GM19438 (cell line): ENCODE measurements around the gene CTSF.
"Not testable (repeated sequence)": the region's sequence is repeated elsewhere in the genome, so short reads cannot be mapped to it uniquely, and the experiment has no call there.

ENCODE experiments used
- ATAC-seq: cut with Tn5 transposase; IDR thresholded peaks from one replicate; pipeline ENCODE4 v1.9.1; 2021; ENCODE audit warnings: low read depth; ENCODE audit not compliant: unreplicated experiment

The CTSF gene

DNA sequence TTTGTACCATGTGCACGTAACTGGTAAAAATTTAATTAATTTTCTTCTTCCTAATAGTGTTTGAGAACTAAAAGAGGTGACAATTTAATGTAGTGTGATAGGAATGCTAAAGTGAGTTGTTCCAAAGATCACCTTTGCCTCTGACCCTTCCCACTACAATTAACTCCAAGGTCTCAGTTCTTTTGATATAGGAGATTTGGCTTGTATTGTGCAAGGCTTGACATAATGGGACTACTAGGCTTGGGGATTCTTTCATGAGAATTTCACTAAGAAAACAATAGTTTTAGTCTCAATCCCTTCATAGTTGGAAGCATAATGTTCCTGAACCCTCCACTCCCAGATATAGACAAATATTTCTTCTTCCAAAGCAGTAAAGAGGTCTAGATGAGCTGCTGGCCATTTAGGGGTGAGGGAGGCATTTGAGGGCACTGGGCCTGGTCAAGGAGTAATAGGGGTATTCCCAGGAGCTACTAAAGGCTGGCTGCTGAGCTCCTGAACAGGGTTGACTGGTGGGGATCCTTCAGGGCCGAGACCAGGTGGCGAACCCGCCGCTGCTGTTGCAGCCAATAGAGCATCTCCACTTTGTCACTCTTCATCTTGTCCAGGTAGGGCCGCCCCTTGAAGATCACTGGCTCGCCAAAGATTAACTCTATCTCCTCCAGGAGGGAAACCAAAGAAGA, 21.7 kb upstream of the CTSF start:
- ATAC-seq, result no peak

- not testable (repeated sequence) for ATAC-seq
Measured at GRCh38 chr11:66589315-66589714, 20.9 kb upstream of the CTSF start.

DNA sequence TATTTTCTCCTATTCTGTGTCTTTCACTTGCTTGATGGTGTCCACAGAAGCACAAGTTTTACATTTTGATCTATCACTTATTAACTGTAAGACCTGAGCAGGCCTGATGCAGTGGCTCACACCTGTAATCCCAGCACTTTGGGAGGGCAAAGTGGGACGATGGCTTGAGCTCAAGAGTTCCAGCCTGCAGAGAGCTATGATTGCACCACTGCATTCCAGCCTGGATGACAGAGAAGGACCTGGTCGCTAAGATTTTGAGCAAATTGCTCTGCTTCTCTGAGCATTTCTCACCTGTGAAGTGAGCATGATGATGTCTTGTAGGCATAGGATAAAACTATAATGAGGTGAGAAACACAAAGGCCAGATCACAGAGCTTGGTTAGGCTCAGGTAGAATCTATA, 17.7 kb upstream of the CTSF start:
- no peak for ATAC-seq

DNA sequence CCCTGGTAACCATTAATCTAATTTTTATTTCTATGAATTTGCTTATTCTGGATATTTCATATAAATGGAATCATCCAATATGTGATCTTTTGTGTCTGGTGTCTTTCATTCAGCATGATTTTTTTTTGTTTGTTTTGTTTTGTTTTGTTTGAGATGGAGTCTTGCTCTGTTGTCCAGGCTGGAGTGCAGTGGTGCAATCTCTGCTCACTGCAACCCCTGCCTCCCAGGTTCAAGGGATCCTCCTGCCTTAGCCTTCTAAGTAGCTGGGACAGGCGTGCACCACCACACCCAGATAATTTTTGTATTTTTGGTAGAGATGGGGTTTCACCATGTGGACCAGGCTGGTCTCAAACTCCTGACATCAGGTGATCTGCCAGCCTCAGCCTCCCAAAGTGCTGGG, 17.0 kb upstream of the CTSF start:
- not testable (repeated sequence) for ATAC-seq

DNA sequence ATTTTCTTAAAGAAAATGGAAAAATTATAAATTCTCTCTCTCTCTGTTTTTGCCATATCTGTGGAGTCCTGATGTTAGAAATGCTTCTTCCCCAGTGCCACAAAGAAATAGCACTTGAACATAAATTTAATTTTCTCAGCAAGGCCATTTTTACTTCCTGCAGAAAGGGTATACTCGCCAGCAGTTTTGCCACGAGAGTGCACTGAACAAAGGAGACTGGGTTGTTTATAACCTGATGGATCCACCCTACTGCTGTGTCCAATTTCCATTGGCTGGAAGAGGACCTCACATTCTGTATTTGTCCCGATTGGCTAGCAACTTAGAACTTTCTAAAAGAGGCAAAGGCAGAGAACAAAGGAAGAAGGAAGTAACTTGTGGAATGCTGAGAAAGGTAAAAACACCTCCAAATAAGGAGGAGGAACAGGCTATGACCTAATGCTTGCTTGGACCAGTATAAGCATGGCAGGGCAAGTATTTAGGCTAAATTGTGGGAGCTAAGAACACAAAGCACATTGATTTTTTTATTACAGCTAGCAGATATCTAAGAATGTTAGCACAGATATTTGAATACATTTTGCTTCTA, 14.2 kb upstream of the CTSF start:
- not testable (repeated sequence) for ATAC-seq

DNA sequence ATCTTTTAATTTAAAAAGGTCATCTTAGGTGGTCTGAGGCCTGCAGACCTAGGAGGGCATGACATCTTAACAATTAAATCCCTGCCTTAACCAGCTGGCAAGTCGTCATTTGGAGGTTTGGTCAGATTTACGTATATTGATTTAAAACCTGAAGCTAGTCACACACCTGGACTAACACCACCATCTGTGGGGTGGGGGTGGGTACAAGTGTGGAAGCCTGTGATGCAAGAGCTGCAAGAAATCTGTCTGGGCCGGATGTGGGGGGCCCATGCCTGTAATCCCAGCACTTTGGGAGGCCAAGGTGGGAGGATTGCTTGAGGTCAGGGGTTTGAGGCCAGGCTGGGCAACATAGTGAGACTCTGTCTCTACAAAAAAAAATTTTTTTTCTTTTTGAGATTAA, 12.9 kb upstream of the CTSF start:
- no peak for ATAC-seq

- no peak for ATAC-seq
Measured at GRCh38 chr11:66580803-66581202, 12.4 kb upstream of the CTSF start.

- no peak for ATAC-seq
Measured at GRCh38 chr11:66579017-66579606, 10.7 kb upstream of the CTSF start.

- ATAC-seq, result no peak
Measured at GRCh38 chr11:66570850-66571180, 2.4 kb upstream of the CTSF start.

- ATAC-seq, result no peak
Measured at GRCh38 chr11:66570079-66570849, 1.9 kb upstream of the CTSF start.

DNA sequence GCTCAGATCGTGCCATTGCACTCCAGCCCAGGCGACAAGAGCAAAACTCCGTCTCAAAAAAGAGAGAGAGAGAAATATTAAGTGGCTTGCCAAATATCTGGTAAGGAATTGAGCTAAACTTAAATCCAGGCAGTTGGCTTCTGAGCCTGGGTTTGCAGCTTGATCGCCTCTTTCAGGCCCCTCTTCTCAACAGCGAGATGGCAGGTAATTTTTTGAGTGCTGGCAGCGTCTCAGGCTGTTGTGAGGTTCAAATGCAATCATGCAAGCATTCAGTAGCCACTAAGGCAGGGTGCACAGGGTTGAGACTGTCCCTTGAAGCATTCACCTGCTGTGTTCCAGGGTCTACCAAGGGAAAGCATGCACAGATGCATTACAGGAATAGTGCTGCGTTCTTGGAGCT, 670 bp upstream of the CTSF start:
- no peak for ATAC-seq

DNA sequence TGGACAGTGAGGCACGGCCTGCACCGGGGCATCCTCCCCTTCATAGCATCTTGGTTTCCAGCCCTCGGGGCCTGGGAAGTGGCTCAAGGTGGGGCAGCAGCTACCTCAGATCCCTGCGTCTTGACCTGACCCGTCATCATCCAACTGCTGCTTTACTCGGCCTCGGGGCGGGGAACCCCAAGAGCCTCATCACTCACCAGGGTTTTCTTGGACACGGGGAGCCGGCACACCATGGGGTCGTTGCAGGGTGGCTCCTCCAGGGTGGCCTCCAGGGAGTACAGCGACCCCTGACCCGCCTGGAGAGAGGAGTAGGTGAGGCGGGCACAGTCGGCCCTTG, 651 bp downstream of the CTSF start:
- no peak for ATAC-seq

GRCh38 chr11:66566221-66566620, 2.2 kb downstream of the CTSF start:
- ATAC-seq, result no peak

- ATAC-seq, result no peak
Measured at GRCh38 chr11:66564984-66565383, 3.4 kb downstream of the CTSF start.

GRCh38 chr11:66564538-66564937, 3.9 kb downstream of the CTSF start:
- ATAC-seq, result no peak

DNA sequence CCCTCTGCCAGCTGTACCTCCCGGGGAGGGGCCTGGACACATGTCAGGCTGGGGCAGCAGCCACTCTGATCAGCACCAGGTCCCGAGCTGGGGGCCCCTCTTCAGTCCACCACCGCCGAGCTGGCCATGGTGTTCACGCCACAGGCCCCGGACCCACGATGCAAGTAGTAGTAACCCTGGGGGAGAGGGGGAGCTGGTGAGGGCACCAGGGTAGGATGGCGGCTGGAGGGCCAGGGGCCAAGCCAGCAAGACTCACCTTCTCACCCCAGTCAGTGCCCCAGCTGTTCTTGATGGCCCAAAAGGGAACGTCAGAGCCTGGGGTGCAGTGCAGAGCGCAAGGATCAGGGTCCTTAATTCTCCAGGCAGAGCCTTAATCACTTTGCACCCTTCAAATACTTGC, 4.6 kb downstream of the CTSF start:
- no peak for ATAC-seq

GRCh38 chr11:66562907-66563583, 5.4 kb downstream of the CTSF start:
- no peak for ATAC-seq

DNA sequence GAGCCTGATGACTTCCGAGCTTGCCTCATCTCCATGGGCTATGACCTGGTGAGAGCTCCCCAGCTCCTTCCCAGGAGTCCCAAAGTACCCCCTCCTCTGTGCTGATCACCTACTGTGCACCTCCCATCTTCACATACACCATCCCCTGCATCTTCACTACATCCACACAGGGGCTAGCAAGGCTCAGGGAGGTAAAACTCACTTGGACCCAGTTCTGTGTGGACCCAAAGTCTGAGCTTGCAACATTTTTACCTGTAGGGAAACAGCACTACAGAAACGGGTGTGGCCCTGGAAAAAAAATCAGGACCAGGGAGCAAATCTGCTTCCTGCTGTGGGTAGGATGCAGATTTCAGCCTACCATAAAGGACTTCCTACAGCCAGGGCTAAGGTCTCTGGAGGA, 6.1 kb downstream of the CTSF start:
- ATAC-seq, result no peak

DNA sequence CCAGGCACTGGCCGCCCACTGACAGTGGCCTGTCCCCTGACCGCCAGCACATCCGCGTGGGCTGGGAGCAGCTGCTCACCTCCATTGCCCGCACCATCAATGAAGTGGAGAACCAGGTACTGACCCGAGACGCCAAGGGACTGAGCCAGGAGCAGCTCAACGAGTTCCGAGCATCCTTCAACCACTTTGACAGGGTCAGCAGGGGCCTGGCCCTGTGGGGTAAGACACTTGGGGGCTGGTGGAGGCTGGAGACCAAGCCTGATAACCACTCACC, 6.5 kb downstream of the CTSF start:
- ATAC-seq, result no peak

DNA sequence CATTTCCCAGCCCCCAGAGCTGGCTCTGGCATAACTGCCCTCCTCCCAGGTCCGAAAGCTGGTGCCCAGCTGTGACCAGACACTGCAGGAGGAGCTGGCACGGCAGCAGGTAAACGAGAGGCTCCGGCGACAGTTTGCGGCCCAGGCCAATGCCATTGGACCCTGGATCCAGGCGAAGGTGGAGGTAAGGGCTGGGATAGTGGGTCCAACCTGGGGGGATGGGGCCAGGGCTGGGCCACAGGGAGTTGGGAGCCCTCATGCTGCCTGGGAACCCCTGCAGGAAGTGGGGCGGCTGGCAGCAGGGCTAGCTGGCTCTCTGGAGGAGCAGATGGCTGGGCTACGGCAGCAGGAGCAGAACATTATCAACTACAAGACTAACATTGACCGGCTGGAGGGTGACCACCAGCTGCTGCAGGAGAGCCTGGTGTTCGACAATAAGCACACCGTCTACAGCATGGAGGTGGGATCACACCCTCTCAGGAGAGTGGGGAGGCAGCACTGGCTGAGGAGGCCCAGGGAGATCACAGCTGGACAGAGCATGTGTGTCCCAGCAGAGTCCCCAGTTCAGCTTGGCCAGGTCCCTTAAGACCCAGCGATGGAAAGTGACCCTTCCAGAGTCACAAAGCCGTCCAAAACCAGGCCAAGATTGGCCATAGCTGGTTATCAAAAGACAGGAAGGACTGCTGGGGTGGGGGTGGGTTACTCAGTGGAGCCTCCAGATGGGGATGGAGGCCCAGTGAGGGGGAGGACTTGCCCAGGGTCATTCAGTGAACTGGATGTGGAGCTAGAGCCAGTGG, 7.0 kb downstream of the CTSF start:
- no peak for ATAC-seq
